SK-MEL-5 (cell line): ENCODE results near the gene DGCR8. TPM values are rescaled to one million over a fixed set of nuclear protein-coding genes. Genes with fewer than 3 reads are reported as not detected.
"Not testable (repeated sequence)": the region's sequence is repeated elsewhere in the genome, so short reads cannot be mapped to it uniquely, and the experiment has no call there.

ENCODE experiments used
- DNase-seq: peaks from one replicate; pipeline ENCODE4 v3.0.0-alpha.2; 2016; ENCODE audit warnings: low read depth, low spot score
- in situ Hi-C: cut with HindIII; loops from 2 replicates; pipeline ENCODE4 v1.10.0; 2016; ENCODE audit warnings: low sequenced_read_pairs, high pct_unique_total_duplicates, low pct_unique_long_range_greater_than_20kb
- total RNA-seq: library from RNA; depleted of rRNA; stranded (reverse); fragments of >200 nt; shearing (Covaris generic); gene quantifications from 2 replicates; pipeline ENCODE4 v1.2.3, GENCODE V29; 2014

The DGCR8 gene
- total RNA-seq, 1 experiment from 2014 or later = 12.4 TPM

DNA sequence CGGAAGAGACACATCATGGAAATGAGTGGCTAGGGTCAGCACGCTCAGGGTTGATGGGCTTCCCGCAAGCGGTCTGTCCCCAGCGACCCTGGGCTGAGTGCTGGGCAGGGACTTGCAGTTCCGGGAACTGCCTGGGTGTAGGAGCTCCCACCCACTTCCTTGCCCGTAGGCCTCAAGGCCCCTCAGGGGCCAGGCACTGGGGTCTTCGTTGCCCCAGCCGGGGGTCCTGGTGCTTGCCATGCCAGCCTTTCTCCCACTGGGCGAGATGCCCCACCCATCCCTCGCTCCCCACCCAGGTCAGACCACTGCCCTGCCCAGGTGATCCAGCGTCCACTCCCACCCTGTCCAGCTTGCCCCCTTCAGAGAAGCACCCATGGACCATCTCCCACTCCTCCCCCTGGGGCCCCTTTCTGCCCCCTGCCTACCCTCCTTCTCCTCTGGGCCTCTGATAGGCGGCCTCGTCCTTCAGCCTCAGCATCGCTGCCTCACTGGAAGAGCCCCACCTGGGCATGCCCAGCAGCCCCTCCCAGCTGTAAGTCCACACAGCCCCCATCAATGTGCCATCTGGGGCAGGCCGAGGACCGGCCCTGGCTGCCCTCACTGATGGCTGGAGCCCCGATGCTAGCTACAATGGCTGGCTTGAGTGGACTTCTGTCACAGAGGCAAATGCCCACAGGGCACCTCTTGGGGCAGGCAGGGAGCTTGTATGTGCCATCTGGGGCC is 17.8 kb upstream of the DGCR8 start:
- in situ Hi-C loops = no loop called here
- DNase-seq = no peak

DNA sequence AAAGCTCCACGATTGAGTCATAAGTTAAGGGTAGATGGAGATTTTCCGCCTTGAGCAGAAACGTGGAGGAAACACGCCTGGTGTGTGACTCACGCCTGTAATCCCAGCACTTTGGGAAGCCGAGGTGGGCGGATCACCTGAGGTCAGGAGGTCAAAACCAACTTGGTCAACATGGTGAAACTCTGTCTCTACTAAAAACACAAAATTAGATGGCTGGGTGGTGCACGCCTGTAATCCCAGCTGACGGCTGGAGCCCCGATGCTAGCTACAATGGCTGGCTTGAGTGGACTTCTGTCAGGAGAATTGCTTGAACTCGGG is 17.3 kb upstream of the DGCR8 start:
- no peak for DNase-seq

DNA sequence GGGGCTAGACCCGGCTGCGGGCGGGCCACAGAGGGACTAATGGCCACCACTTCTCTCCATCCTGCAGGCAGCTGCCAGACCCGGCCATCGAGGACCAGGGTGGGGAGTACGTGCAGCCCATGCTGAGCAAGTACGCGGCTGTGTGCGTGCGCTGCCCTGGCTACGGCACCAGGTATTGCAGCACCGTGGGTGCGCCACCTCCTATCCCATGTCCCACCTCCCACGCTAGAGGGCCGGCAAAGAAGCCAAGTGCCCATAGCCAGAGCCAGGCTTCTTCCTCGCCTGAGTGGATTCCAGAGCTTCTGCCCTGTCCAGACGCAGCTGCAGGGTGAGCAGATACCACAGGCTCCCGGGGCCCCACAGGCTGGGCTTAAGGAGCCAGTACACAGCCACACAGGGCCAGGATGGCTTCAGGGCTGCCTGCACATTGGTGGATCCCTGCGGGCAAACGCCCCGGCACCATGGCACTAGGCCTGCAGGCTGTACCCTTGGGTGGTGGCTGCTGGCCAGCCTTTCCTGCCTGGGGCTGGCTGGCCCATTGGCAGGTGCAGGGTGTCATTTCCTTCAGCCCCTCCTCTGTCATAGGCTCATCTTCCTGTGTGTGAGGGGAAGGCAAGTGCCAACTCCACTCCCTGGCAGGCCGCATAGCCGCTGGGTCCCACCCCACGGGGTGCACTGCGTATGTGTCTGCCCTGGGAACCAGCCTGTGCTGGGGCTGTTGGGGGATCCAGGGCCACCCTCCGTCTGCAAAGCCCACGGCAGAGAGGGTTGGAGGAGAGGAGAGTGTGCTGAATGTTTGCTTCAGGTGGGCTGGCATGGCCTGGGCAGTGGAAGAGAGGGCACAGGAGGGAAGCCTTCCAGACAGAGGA is 16.5 kb upstream of the DGCR8 start:
- DNase-seq = no peak
- in situ Hi-C loops = no loop called here

More for the DNA sequence above, 17.3 kb upstream of the DGCR8 start:
- in situ Hi-C loops = no loop called here

DNA sequence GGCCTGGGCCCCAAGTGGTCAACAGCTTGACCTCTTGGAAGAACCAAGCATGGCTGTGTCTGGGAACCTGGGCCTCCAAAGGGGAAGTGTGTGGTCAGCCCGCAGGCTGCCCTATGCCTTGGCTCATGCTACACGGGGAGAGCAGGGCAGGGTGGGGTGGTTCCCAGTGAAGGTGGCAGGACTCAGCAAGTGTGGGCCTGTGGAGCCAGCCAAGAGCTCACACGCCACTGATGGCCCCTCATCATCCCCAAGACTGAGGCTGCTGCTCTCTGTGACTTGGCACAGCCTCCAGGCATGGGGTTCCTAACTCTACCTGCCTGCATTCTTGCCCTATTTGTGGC is 15.9 kb upstream of the DGCR8 start:
- DNase-seq = no peak
- in situ Hi-C loops = no loop called here

DNA sequence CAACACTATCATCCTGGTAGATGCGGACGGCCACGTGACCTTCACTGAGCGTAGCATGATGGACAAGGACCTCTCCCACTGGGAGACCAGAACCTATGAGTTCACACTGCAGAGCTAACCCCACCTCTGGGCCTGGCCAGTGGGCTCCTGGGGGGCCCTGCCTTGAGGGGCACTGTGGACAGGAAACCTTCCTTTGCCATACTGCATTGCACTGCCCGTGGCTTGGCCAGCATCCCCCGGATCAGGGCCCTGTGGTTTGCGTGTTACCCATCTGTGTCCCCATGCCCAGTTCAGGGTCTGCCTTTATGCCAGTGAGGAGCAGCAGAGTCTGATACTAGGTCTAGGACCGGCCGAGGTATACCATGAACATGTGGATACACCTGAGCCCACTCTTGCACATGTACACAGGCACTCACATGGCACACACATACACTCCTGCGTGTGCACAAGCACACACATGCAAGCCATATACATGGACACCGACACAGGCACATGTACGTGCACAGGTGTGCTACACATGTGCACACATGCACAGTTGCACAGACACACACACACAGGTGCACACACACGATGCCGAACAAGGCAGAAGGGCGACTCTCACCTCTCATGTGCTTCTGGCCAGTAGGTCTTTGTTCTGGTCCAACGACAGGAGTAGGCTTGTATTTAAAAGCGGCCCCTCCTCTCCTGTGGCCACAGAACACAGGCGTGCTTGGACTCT is 15.3 kb upstream of the DGCR8 start:
- in situ Hi-C loops = no loop called here
- DNase-seq = no peak

DNA sequence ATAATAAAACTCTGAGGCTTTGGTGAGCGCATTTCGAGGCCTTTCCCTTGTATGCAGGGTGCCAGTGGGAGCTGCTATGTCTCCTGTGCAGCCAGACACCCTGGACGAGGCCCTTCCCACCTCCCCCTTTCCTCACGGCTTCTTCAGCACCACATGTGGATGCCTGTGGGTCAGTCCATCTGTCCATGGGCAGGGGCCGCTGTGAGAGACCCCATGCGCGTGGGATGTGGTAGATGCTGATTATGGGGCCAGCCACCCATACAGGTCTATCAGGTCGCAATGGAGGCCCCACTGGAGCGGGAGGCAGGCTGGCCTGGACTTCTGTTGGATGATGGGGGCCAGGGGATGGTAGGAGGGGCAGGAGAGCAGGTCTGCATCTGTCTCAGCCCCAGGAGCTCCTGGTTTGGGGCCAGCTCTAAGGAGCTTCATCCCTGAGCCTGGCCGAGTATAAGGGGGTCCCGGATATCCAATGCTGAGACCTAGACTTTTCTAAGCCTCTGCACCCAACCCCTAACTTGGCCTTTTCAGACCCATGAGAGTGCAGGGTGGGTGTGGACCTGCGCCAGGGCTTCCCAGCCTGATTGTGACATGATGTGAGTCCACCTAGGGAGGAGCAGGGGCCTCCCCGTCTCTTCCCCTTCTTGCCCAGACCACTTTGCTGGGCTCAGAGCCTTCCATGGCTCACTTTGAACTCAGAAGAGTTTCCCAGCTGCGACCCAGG is 14.0 kb upstream of the DGCR8 start:
- in situ Hi-C loops = no loop called here
- DNase-seq = no peak

DNA sequence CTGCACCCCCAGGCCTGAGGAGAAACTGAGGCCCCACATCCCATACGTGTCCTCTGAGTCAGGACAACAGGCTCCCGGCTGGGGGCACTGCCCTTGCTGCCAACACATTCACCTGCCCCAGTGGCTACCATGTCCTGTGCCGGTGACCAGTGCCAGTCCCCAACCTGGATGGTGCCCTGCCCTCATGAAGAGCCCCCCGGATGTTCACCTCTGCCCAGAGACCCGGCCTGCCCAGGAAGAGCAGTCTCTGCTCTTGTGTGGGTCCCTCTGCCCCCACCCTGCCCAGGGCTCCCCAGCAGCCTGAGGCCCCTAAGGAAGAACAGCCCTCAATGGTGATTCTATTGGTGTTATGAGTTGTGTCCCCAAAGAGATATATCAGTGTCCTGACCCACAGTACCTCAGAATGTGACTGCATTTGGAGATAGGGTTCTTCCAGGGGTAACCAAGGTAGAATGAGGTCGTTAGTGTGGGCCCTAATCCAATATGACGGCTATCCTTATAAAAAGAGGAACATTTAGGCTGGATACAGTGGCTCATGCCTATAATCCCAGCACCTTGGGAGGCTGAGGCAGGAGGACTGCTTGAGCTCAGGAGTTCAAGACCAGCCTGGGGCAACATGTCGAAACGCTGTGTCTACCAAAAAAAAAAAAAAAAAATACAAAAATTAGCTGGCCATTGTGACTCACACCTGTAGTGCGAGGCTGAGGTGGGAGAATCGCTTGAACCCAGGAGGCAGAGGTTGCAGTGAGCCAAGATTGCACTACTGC is 13.2 kb upstream of the DGCR8 start:
- in situ Hi-C loops = no loop called here
- no peak for DNase-seq

DNA sequence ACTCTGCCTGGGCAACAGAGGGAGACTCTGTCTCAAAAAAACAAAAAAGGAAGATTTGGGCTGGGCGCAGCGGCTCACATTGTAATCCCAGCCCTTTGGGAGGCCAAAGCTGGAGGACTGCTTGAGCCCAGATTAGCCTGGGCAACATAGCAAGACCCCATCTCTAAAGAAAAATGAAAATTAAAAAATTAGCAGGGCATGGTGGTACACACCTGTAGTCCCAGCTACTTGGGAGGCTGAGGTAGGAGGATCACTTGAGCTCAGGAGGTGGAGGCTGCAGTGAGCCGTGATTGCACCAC is 12.7 kb upstream of the DGCR8 start:
- in situ Hi-C loops, DNase-seq: not testable (repeated sequence)

DNA sequence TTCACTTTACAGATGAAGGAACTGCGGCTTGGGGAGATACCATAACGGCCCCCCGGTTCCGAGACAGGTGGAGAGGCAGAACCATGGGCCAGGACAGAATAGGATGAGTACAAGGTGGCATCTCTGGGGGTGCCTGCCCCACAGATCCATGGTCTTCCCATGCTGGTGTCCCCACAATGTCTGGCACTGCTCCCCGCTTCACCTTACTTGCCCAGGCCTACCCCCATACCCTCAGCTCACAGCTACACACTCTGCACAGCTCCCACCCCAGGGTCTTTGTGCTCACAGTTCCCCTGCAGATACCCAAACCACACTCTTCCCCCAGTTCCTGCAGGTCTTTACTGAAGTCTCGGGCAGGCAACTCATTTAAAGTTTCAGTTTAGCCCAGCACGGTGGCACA is 11.4 kb upstream of the DGCR8 start:
- in situ Hi-C loops = no loop called here
- DNase-seq = no peak

DNA sequence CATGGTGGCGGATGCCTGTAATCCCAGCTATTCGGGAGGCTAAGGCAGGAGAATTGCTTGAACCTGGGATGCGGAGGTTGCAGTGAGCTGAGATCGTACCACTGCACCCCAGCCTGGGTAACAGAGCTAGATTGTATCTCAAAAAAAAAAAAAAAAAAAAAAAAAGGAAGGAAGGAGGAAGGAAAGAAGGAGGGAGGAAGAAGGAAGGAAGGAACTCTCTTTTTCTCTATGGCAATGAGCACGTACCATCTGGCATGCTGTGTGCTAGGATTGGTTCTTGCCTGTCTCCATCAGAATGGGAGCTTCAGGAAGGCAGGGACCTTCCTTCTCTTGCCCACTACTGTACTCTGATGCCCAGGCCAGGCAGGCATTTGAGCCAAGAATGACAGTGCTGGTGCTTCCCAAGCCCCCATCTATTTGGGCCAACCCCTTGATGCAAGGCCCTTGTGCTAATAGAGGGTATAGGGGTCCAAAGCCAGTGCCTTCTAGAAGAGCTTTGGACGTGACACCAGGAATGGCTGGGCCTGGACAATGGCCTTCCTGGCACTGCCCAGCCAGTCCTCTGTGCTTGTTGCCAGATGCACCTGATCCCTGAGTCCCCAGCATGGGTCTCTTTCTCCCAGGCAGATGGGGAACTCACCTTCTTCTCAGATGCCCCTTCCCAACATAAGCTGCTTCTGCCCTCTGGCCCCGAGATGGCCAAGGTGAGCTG is 10.6 kb upstream of the DGCR8 start:
- in situ Hi-C loops = no loop called here
- DNase-seq = no peak

DNA sequence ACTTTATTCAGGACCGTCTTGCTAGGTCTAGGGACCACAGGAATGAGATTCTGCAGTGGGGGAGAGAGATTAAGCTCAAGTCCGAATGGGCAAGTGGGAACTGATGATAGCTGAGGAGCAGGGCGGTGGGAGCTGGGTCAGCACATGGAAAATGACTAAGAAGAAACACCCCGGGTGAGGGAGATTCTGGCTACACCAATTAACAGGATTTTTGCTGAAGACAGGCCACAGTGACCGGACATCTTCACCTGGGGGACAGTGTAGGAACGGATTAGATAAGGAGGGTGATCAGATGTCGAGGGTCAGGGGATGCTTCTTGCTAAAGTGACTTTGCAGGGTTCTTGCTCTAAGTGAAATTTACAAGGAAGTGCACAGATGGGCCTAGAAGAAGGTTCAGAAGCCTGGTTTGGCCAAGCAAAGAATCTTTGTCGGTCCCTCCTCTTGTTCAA is 8.5 kb upstream of the DGCR8 start:
- in situ Hi-C loops = no loop called here
- no peak for DNase-seq

DNA sequence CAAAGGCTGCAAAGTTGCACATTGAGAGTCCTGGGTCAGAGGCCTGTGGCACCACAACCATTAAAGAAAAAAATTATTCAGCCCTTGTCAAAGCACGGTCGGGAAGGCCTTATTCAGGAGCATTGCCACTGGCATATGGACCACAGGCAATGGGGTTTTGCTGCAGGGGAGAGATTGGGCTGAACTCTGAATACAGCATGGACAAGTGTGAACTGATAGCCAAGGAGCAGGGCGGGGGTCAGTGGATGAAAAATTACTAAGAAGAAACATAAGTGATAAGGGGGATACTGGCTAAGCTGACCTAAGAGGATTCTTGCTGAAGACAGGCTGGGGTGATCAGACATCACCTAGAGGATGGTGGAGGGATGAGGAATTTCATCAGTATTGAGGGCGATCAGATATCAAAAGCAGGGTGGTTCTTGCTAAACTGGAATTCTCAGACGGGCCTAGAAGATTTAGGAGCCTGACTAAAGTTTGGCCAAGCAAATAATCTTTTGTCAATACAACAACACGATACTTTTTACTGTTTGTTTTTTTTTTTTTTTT is 3.3 kb upstream of the DGCR8 start:
- no peak for DNase-seq
- in situ Hi-C loops = no loop called here

DNA sequence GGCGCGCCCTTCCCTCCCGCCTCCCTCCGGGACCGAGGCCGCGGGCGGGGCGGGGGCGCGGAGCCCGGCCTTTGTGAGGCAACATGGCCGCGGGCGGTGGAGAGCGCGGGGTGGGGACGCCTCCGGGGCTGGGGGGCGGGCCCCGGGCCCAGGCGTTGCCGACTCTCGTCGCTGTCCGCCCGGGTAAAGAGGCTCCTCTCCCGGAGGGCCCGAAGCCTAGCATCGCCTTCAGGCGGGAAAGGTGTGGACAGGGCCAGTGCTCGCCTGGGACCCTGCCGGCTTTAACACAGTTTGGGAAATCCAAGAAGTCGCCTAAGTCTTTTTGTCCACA is 369 bp downstream of the DGCR8 start:
- peak; percentile 52 for DNase-seq
- in situ Hi-C loops = no loop called here

DNA sequence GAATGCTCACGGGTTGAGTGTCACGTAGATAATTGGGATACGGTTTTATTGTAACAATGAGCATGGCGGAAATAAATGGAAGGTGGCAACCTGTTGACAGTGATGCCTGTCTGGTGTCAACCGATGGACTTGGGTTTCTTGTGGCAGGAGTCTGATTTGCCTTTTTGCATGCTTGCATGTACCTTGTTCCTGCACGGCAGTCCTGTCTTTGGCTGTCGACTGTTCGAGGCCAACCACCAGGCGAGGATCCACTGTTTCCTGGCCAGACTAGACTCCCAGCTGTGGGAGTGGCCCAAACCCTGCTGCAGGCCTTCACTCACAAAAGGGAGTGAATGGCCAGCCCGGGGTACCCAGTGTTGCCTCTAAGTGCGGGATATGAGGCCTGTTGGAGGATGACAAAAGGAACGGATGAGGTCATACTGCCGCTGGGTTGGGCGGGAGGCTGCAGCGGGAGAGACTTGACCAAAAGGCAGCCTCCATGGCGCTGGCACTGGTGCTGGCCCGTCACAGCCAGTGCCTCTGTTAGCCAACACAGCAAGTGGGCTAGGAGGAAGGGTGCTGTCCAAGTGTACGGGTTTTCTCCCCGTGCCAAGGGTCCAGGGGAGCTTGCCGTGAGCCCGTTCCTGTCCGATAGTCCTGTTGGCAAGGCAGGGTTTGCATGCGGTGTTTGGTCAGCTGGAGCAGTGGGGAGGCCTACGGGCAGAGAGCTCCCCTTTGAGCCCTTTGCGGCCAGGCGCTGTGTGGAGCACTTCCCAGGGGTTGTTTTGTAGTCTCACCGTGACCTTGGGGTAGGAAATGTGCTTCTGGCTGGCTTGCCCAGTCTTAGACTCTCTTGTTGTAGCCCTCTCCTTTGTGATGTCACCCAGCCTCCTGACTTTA is 974 bp downstream of the DGCR8 start:
- in situ Hi-C loops = no loop called here
- peak; percentile 30 for DNase-seq

DNA sequence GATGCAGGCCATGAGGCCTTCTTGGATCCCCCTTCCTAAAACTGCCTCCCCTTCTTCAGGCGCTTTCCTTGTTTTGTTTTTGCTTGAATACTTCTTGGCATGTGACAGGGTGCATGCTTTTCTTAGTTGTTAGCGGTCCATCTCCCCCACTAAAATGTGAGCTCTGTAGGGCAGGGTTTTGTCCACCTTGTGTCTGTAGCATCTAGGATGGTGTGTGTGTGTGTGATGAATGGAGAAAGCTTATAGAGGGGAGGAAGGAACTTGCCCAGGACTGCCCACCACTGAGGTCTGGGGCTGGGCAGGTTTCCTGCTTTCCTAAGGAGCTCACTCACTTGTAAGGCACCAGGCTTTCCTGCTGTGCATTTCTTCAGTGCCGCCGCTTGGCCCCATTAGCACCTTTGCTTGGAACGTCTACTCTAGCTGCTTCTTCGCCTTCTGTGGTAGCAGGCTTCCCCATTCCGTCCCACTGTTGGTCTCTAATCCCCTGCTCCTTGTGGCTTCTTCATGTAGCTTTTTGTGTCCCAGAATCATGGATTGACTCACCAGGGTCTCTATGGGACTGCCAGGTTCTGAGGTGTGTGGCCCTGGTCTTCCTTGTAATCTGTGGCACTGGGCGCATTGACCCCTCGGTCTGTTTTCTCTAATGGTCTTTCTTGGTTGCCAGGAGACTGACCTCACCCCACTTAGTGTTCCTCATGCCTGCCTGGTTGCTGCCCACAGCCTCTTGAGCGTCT is 3.3 kb downstream of the DGCR8 start:
- in situ Hi-C loops = no loop called here
- no peak for DNase-seq
